Muscle layer of colon (tissue), 2 donors: Measurements from ENCODE around the gene BEND3.

Source experiments
- H3K27ac ChIP-seq: one replicate; pipeline ENCODE4 v1.7.0; 2013; ENCODE audit warnings: low read depth, mild to moderate bottlenecking, low read length, moderate library complexity
- H3K27me3 ChIP-seq, 2 donors: one replicate each; pipeline ENCODE4 v1.7.0; 2013; ENCODE audit warnings: low read length in 2 of 2, mild to moderate bottlenecking in 2 of 2; ENCODE audit not compliant: insufficient read depth in 2 of 2, control insufficient read depth in 1 of 2
- H3K36me3 ChIP-seq: one replicate; pipeline ENCODE4 v1.7.0; 2013; ENCODE audit warnings: mild to moderate bottlenecking, low read length; ENCODE audit not compliant: insufficient read depth
- H3K4me1 ChIP-seq: one replicate; pipeline ENCODE4 v1.7.0; 2013; ENCODE audit warnings: mild to moderate bottlenecking, low read length; ENCODE audit not compliant: insufficient read depth
- H3K4me3 ChIP-seq, 2 donors: one replicate each; pipeline ENCODE4 v1.7.0; 2013; ENCODE audit warnings: low read length in 2 of 2, low read depth in 1 of 2, mild to moderate bottlenecking in 1 of 2, moderate library complexity in 1 of 2
- H3K9ac ChIP-seq: one replicate; pipeline ENCODE4 v1.7.0; 2013; ENCODE audit warnings: low read length
- H3K9me3 ChIP-seq: one replicate; pipeline ENCODE4 v1.7.0; 2013; ENCODE audit warnings: mild to moderate bottlenecking, low read length
- donor health status: abdominal sarcoma.
- donor health status: Adenocarcinoma of cecum.

Gene BEND3

GRCh38 chr6:107059606-107060005, 55.7 kb downstream of the BEND3 start:
- Histone ChIP-seq H3K4me3 (no peak overlapping the region), H3K9me3 (no peaks in the 10 kb centered on the region), H3K4me1 (no peaks in the 10 kb centered on the region), H3K27me3 (no peaks in the 10 kb centered on the region), H3K27ac (no peak overlapping the region), H3K36me3 (no peaks in the 10 kb centered on the region), H3K9ac (no peak overlapping the region)

GRCh38 chr6:107057679-107058078, 57.6 kb downstream of the BEND3 start:
- Histone ChIP-seq H3K27ac (no peak overlapping the region), H3K9me3 (no peaks in the 10 kb centered on the region), H3K36me3 (no peaks in the 10 kb centered on the region), H3K4me1 (no peaks in the 10 kb centered on the region), H3K4me3 (no peak overlapping the region), H3K9ac (no peak overlapping the region), H3K27me3 (no peaks in the 10 kb centered on the region)

- Histone ChIP-seq H3K36me3 (no peaks in the 10 kb centered on the region), H3K4me3 (no peak overlapping the region), H3K27me3 (no peaks in the 10 kb centered on the region), H3K9ac (no peak overlapping the region), H3K27ac (no peak overlapping the region), H3K4me1 (no peaks in the 10 kb centered on the region), H3K9me3 (no peaks in the 10 kb centered on the region)
Observed at GRCh38 chr6:107056796-107057195, 58.5 kb downstream of the BEND3 start.

DNA sequence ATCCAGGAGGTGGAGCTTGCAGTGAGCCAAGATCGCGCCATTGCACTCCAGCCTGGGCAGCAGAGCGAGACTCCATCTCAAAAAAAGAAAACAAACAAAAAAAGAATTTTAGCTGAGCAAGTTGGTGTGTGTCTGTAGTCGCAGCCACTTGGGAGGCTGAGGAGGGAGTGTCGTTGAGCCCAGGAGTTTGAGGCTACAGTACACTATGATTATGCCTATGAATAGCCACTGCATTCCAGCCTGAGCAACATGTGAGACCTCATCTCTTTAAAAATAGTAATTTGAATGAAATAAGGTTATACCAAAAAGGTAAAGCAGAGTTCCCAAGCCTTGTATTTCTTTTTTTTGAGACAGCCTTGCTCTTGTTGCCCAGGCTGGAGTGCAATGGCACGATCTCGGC, 67.5 kb downstream of the BEND3 start:
- no peaks in the 10 kb centered on the region for H3K27me3 ChIP-seq
- H3K4me1 ChIP-seq: no peaks in the 10 kb centered on the region
- H3K36me3 ChIP-seq: peaks cover 15% of the 10 kb centered on the region
- H3K9ac ChIP-seq: no peak overlapping the region
- no peak overlapping the region for H3K4me3 ChIP-seq
- H3K9me3 ChIP-seq: no peaks in the 10 kb centered on the region
- H3K27ac ChIP-seq: no peak overlapping the region

GRCh38 chr6:107045826-107046675, 69.3 kb downstream of the BEND3 start:
- H3K9me3 ChIP-seq: no peaks in the 10 kb centered on the region
- H3K4me3 ChIP-seq: no peak overlapping the region
- no peaks in the 10 kb centered on the region for H3K27me3 ChIP-seq
- H3K4me1 ChIP-seq: no peaks in the 10 kb centered on the region
- H3K27ac ChIP-seq: no peak overlapping the region
- H3K9ac ChIP-seq: no peak overlapping the region
- H3K36me3 ChIP-seq: peaks cover 10% of the 10 kb centered on the region

GRCh38 chr6:107033126-107033525, 82.2 kb downstream of the BEND3 start:
- Histone ChIP-seq H3K9me3 (no peaks in the 10 kb centered on the region), H3K27ac (no peak overlapping the region), H3K4me1 (peaks cover 9% of the 10 kb centered on the region), H3K27me3 (no peaks in the 10 kb centered on the region), H3K4me3 (no peak overlapping the region), H3K9ac (no peak overlapping the region), H3K36me3 (no peaks in the 10 kb centered on the region)

- Histone ChIP-seq H3K27me3 (no peaks in the 10 kb centered on the region), H3K4me1 (peaks cover 9% of the 10 kb centered on the region), H3K27ac (no peak overlapping the region), H3K9me3 (no peaks in the 10 kb centered on the region), H3K9ac (no peak overlapping the region), H3K4me3 (no peak overlapping the region), H3K36me3 (no peaks in the 10 kb centered on the region)
Observed at GRCh38 chr6:107032051-107032450, 83.3 kb downstream of the BEND3 start.

GRCh38 chr6:107030151-107030550, 85.2 kb downstream of the BEND3 start:
- no peak overlapping the region for H3K4me3 ChIP-seq
- H3K4me1 ChIP-seq: peaks cover 9% of the 10 kb centered on the region
- H3K27ac ChIP-seq: no peak overlapping the region
- H3K27me3 ChIP-seq: no peaks in the 10 kb centered on the region
- H3K9me3 ChIP-seq: no peaks in the 10 kb centered on the region
- H3K36me3 ChIP-seq: no peaks in the 10 kb centered on the region
- H3K9ac ChIP-seq: no peak overlapping the region

- no peaks in the 10 kb centered on the region for H3K36me3 ChIP-seq
- H3K9ac ChIP-seq: no peak overlapping the region
Observed at GRCh38 chr6:107026965-107027364, 88.3 kb downstream of the BEND3 start.

GRCh38 chr6:107021446-107022185, 93.7 kb downstream of the BEND3 start:
- no peak overlapping the region for H3K9ac ChIP-seq
- H3K9me3 ChIP-seq: no peaks in the 10 kb centered on the region

More at GRCh38 chr6:107026965-107027364, 88.3 kb downstream of the BEND3 start:
- no peaks in the 10 kb centered on the region for H3K27me3 ChIP-seq
- no peaks in the 10 kb centered on the region for H3K9me3 ChIP-seq
- no peak overlapping the region for H3K27ac ChIP-seq
- no peak overlapping the region for H3K4me3 ChIP-seq
- peaks cover 9% of the 10 kb centered on the region for H3K4me1 ChIP-seq

DNA sequence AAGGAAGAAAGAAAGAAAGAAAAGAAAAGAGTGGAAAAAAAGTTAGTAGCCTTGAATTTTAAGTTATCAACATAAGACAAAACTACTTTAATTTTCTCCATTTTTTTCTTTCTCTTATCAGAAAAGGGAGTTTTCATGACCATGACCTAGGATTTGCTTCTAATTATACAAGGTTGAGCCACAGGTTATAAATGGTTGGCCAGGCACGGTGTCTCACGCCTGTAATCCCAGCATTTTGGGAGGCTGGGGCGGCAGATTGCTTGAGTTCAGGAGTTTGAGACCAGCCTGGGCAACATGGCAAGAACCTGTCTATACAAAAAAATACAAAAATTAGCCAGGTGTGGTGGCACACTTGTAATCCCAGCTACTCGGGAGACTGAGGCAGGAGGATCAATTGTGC, 95.1 kb downstream of the BEND3 start:
- H3K9ac ChIP-seq: no peak overlapping the region
- H3K4me3 ChIP-seq: no peak overlapping the region
- H3K4me1 ChIP-seq: no peaks in the 10 kb centered on the region
- no peaks in the 10 kb centered on the region for H3K9me3 ChIP-seq
- H3K27ac ChIP-seq: no peak overlapping the region
- no peaks in the 10 kb centered on the region for H3K36me3 ChIP-seq
- no peaks in the 10 kb centered on the region for H3K27me3 ChIP-seq

More at GRCh38 chr6:107021446-107022185, 93.7 kb downstream of the BEND3 start:
- no peaks in the 10 kb centered on the region for H3K36me3 ChIP-seq
- H3K4me3 ChIP-seq: no peak overlapping the region
- H3K27ac ChIP-seq: no peak overlapping the region
- H3K27me3 ChIP-seq: no peaks in the 10 kb centered on the region
- no peaks in the 10 kb centered on the region for H3K4me1 ChIP-seq
